Erythroblast (primary cell): ENCODE measurements around the gene HSPA14.
"Not testable (repeated sequence)": the region's sequence is repeated elsewhere in the genome, so short reads cannot be mapped to it uniquely, and the experiment has no call there.

Experiments
- DNase-seq, 2 experiments: peaks; one replicate each; lab custom pipeline; 2025; lab: John Stamatoyannopoulos, UW
- GATA1 ChIP-seq: IDR thresholded peaks from 2 replicates; pipeline ENCODE4 v1.6.1; 2011; ENCODE audit warnings: low read depth, mild to moderate bottlenecking, control low read depth, low read length, moderate library complexity
- POLR2A ChIP-seq: IDR thresholded peaks from 2 replicates; pipeline ENCODE4 v1.6.1; 2011; ENCODE audit warnings: mild to moderate bottlenecking, low read length

The HSPA14 gene

GRCh38 chr10:14855453-14855852, 17.3 kb downstream of the HSPA14 start:
- no peak for TF ChIP-seq GATA1
- TF ChIP-seq POLR2A = no peak
- no peak for DNase-seq

- TF ChIP-seq GATA1 (no peak), POLR2A (no peak)
- no peak for DNase-seq
Measured at GRCh38 chr10:14858338-14858960, 20.3 kb downstream of the HSPA14 start.

GRCh38 chr10:14859043-14859442, 20.9 kb downstream of the HSPA14 start:
- DNase-seq = no peak
- TF ChIP-seq POLR2A (no peak), GATA1 (no peak)

GRCh38 chr10:14859775-14860174, 21.7 kb downstream of the HSPA14 start:
- DNase-seq = no peak
- TF ChIP-seq GATA1 (no peak), POLR2A (no peak)

- TF ChIP-seq GATA1 = no peak
- no peak for TF ChIP-seq POLR2A
- no peak for DNase-seq
Measured at GRCh38 chr10:14860791-14861190, 22.7 kb downstream of the HSPA14 start.

GRCh38 chr10:14864466-14864865, 26.4 kb downstream of the HSPA14 start:
- DNase-seq = not testable (repeated sequence)

- DNase-seq = not testable (repeated sequence)
Measured at GRCh38 chr10:14864871-14865270, 26.8 kb downstream of the HSPA14 start.

- TF ChIP-seq POLR2A = peak; percentile 37
- TF ChIP-seq GATA1 = no peak
- peak; percentile 38 to 52 for DNase-seq
Measured at GRCh38 chr10:14873090-14873760, 35.1 kb downstream of the HSPA14 start.

GRCh38 chr10:14875941-14876340, 37.8 kb downstream of the HSPA14 start:
- TF ChIP-seq GATA1 (no peak), POLR2A (no peak)
- no peak for DNase-seq

- no peak for DNase-seq
- TF ChIP-seq POLR2A (no peak), GATA1 (no peak)
Measured at GRCh38 chr10:14876764-14877163, 38.7 kb downstream of the HSPA14 start.

GRCh38 chr10:14878266-14879123, 40.4 kb downstream of the HSPA14 start, which contains the start of gene SUV39H2:
TSS of gene SUV39H2 (plus strand) at chr10:14878866. CDS start at chr10:14878889, 23 bp downstream.
- peak; percentile 96 to 97 for DNase-seq
- no peak for TF ChIP-seq GATA1
- TF ChIP-seq POLR2A = peak; percentile 86

GRCh38 chr10:14879124-14879927, 41.2 kb downstream of the HSPA14 start:
- DNase-seq = peak; percentile 63 to 66
- TF ChIP-seq POLR2A (no peak), GATA1 (no peak)

GRCh38 chr10:14879928-14880193, 41.8 kb downstream of the HSPA14 start:
- TF ChIP-seq GATA1 (no peak), POLR2A (no peak)

GRCh38 chr10:14880229-14880628, 42.1 kb downstream of the HSPA14 start:
- DNase-seq = peak; percentile 22 to 35
- TF ChIP-seq POLR2A (no peak), GATA1 (no peak)

More at GRCh38 chr10:14879928-14880193, 41.8 kb downstream of the HSPA14 start:
- peak in 1 of 2 experiments; percentile 35 for DNase-seq
